Thymus (tissue), 14 donors: ENCODE data around the gene RAB40A. TPM values are rescaled to one million over a fixed set of nuclear protein-coding genes. Genes with fewer than 3 reads are reported as not detected.

Source experiments
- DNase-seq, 9 donors: peaks; one replicate each; pipeline ENCODE4 v3.0.0-alpha.2; 2013; ENCODE audit warnings: low spot score in 9 of 9, low read depth in 6 of 9, missing footprints in 1 of 9
- H3K27ac ChIP-seq, 2 donors: one replicate each; pipeline ENCODE4 v1.5.1; 2013; ENCODE audit warnings: control low read depth in 1 of 2, low read depth in 1 of 2, low read length in 1 of 2, mild to moderate bottlenecking in 1 of 2, moderate library complexity in 1 of 2
- H3K27me3 ChIP-seq, 2 donors: one replicate each; pipeline ENCODE4 v1.5.1; 2013; ENCODE audit warnings: low read length in 1 of 2; ENCODE audit not compliant: control insufficient read depth in 2 of 2, insufficient read depth in 1 of 2
- H3K36me3 ChIP-seq, 2 donors: one replicate each; pipeline ENCODE4 v1.5.1; 2013; ENCODE audit warnings: low read length in 1 of 2, mild to moderate bottlenecking in 1 of 2, moderate library complexity in 1 of 2; ENCODE audit not compliant: control insufficient read depth in 2 of 2, insufficient read depth in 2 of 2
- H3K4me1 ChIP-seq, 2 donors: one replicate each; pipeline ENCODE4 v1.5.1; 2013; ENCODE audit warnings: low read length in 2 of 2; ENCODE audit not compliant: control insufficient read depth in 2 of 2, insufficient read depth in 2 of 2
- H3K4me3 ChIP-seq, 2 donors: one replicate each; pipeline ENCODE4 v1.5.1; 2013; ENCODE audit warnings: low read length in 2 of 2, control low read depth in 1 of 2, mild to moderate bottlenecking in 1 of 2
- H3K9me3 ChIP-seq, 2 donors: one replicate each; pipeline ENCODE4 v1.5.1; 2013; ENCODE audit warnings: low read length in 1 of 2, mild to moderate bottlenecking in 1 of 2; ENCODE audit not compliant: control insufficient read depth in 2 of 2, insufficient read depth in 1 of 2
- WGBS: extraction: QIAGEN DNeasy Blood & Tissue Kit; methylation state at CpG from one replicate; pipeline ENCODE4 v1.1.7; 2013; 5-methylcytosine and 5-hydroxymethylcytosine counted together
- long read RNA-seq, 10 donors: transcript quantifications; one replicate each; lab custom pipeline, GENCODE V29; 2026
- polyA plus RNA-seq: library from polyadenylated mRNA; stranded (reverse); fragments of 200-250 nt; gene quantifications from one replicate; pipeline ENCODE4 v1.2.3, GENCODE V29; 2013
- total RNA-seq: library from RNA; stranded (reverse); fragments of 120-200 nt; gene quantifications from one replicate; pipeline ENCODE4 v1.2.4, GENCODE V29; 2013
- donor health status: healthy.

The RAB40A gene
- 0.09 TPM for total RNA-seq
- 0.48 TPM for polyA plus RNA-seq
- long read RNA-seq, donor 1: 0 reads
- long read RNA-seq, donor 2: 0 reads
- long read RNA-seq, donor 3: 0 reads
- long read RNA-seq, donor 4: 0 reads
- long read RNA-seq, donor 5, partial matches to known transcripts: 0 of 1 reads
- long read RNA-seq, donor 5, other reads (novel, unspliced or antisense): 0 of 1 reads
- long read RNA-seq, donor 6: 0 reads
- long read RNA-seq, donor 7, partial matches to known transcripts: 0 of 1 reads
- long read RNA-seq, donor 7, other reads (novel, unspliced or antisense): 0 of 1 reads
- long read RNA-seq, donor 8: 0 reads
- long read RNA-seq, donor 9: 0 reads
- long read RNA-seq, donor 10: 0 reads

GRCh38 chrX:103519389-103519788 lies at the start of gene RAB40A:
RAB40A (minus strand) TSS chrX:103519489; CDS start chrX:103500756, 18,733 bp downstream.
- Histone ChIP-seq H3K4me3 (no peak within 1 kb of the TSS), H3K27me3 (no peaks in the 10 kb centered on the region), H3K9me3 (no peaks in the 10 kb centered on the region), H3K27ac (no peak within 1 kb of the TSS), H3K36me3 (no peaks in the 10 kb centered on the region), H3K4me1 (no peaks in the 10 kb centered on the region)
- WGBS: 90% methylated on average over 2 of the region's 2 CpGs
- no peak for DNase-seq

- Histone ChIP-seq H3K36me3 (no peaks in the 10 kb centered on the region), H3K9me3 (no peaks in the 10 kb centered on the region), H3K4me1 (no peaks in the 10 kb centered on the region), H3K4me3 (no peak overlapping the region), H3K27me3 (no peaks in the 10 kb centered on the region), H3K27ac (no peak overlapping the region)
- WGBS: 94% methylated on average over 1 of the region's 1 CpG
- no peak for DNase-seq
Observed at GRCh38 chrX:103565752-103566151, 46.5 kb upstream of the RAB40A start.

GRCh38 chrX:103565197-103565596 lies 45.9 kb upstream of the RAB40A start:
- Histone ChIP-seq H3K36me3 (no peaks in the 10 kb centered on the region), H3K9me3 (no peaks in the 10 kb centered on the region), H3K4me1 (no peaks in the 10 kb centered on the region), H3K27ac (no peak overlapping the region), H3K4me3 (no peak overlapping the region), H3K27me3 (no peaks in the 10 kb centered on the region)
- DNase-seq: no peak
- WGBS: 90% methylated on average over 4 of the region's 4 CpGs

- H3K27me3 ChIP-seq: no peaks in the 10 kb centered on the region
- no peak for DNase-seq
- WGBS: 96% methylated on average over 2 of the region's 2 CpGs
- no peaks in the 10 kb centered on the region for H3K4me1 ChIP-seq
- no peaks in the 10 kb centered on the region for H3K9me3 ChIP-seq
- H3K4me3 ChIP-seq: no peak overlapping the region
- H3K36me3 ChIP-seq: no peaks in the 10 kb centered on the region
- H3K27ac ChIP-seq: no peak overlapping the region
Observed at GRCh38 chrX:103562801-103563200, 43.5 kb upstream of the RAB40A start.

- Histone ChIP-seq H3K9me3 (no peaks in the 10 kb centered on the region), H3K27ac (no peak overlapping the region), H3K36me3 (no peaks in the 10 kb centered on the region), H3K4me1 (no peaks in the 10 kb centered on the region), H3K4me3 (no peak overlapping the region), H3K27me3 (no peaks in the 10 kb centered on the region)
- 95% methylated on average over 1 of the region's 1 CpG for WGBS
- DNase-seq: no peak
Observed at GRCh38 chrX:103560256-103560655, 41.0 kb upstream of the RAB40A start.

GRCh38 chrX:103556963-103557612 lies 37.8 kb upstream of the RAB40A start:
- Histone ChIP-seq H3K27me3 (no peaks in the 10 kb centered on the region), H3K9me3 (no peaks in the 10 kb centered on the region), H3K4me3 (no peak overlapping the region), H3K36me3 (no peaks in the 10 kb centered on the region), H3K27ac (no peak overlapping the region), H3K4me1 (peaks cover 0 to 2% of the 10 kb centered on the region in 2 donors)
- WGBS: 56% methylated on average over 2 of the region's 2 CpGs
- peak in 3 of 9 donors; percentile 2 to 30 (median 16) for DNase-seq

GRCh38 chrX:103554687-103555424 lies 35.6 kb upstream of the RAB40A start:
- Histone ChIP-seq H3K36me3 (no peaks in the 10 kb centered on the region), H3K4me1 (peaks cover 0 to 2% of the 10 kb centered on the region in 2 donors), H3K9me3 (no peaks in the 10 kb centered on the region), H3K27me3 (no peaks in the 10 kb centered on the region), H3K27ac (no peak overlapping the region), H3K4me3 (peak overlapping the region; percentile 45 to 52)
- WGBS: 1% methylated on average over 19 of the region's 19 CpGs
- DNase-seq: peak; percentile 27 to 82 (median 45)

- WGBS: 92% methylated on average over 1 of the region's 1 CpG
Observed at GRCh38 chrX:103552236-103552635, 32.9 kb upstream of the RAB40A start.

More at GRCh38 chrX:103552236-103552635, 32.9 kb upstream of the RAB40A start:
- no peaks in the 10 kb centered on the region for H3K27me3 ChIP-seq
- no peaks in the 10 kb centered on the region for H3K9me3 ChIP-seq
- no peak overlapping the region for H3K27ac ChIP-seq
- H3K4me1 ChIP-seq: peaks cover 0 to 2% of the 10 kb centered on the region in 2 donors
- no peak for DNase-seq
- no peak overlapping the region for H3K4me3 ChIP-seq
- no peaks in the 10 kb centered on the region for H3K36me3 ChIP-seq
